Skeletal muscle satellite cell (primary cell): ENCODE data around the gene PHLDB3.

ENCODE experiments used
- H3K27me3 ChIP-seq: 2 replicates; pipeline ENCODE4 v1.7.0; 2013; ENCODE audit warnings: low read length; ENCODE audit not compliant: control insufficient read depth, insufficient read depth
- H3K36me3 ChIP-seq: 2 replicates; pipeline ENCODE4 v1.7.0; 2013; ENCODE audit warnings: mild to moderate bottlenecking, control low read depth, low read length; ENCODE audit not compliant: insufficient read depth
- H3K4me1 ChIP-seq: 2 replicates; pipeline ENCODE4 v1.7.0; 2013; ENCODE audit warnings: low read length; ENCODE audit not compliant: control insufficient read depth, insufficient read depth
- H3K4me2 ChIP-seq: 2 replicates; pipeline ENCODE4 v1.7.0; 2013; ENCODE audit warnings: mild to moderate bottlenecking, low read length
- H3K4me3 ChIP-seq: 2 replicates; pipeline ENCODE4 v1.7.0; 2013; ENCODE audit warnings: low read length
- H3K9ac ChIP-seq: 2 replicates; pipeline ENCODE4 v1.7.0; 2013; ENCODE audit warnings: mild to moderate bottlenecking, low read depth, low read length, moderate library complexity
- H3K9me3 ChIP-seq: replicated peaks from 2 replicates; pipeline ENCODE4 v1.7.0; 2013; ENCODE audit warnings: mild to moderate bottlenecking, control low read depth, low read length

The PHLDB3 gene

GRCh38 chr19:43507880-43508279 is 3.3 kb upstream of the PHLDB3 start:
- Histone ChIP-seq H3K9me3 (no peaks in the 10 kb centered on the region), H3K4me2 (no peak overlapping the region), H3K4me1 (peaks cover 15% of the 10 kb centered on the region), H3K27me3 (no peaks in the 10 kb centered on the region), H3K4me3 (no peak overlapping the region), H3K36me3 (peaks cover 23% of the 10 kb centered on the region), H3K9ac (no peak overlapping the region)

GRCh38 chr19:43506629-43507028 is 2.1 kb upstream of the PHLDB3 start:
- Histone ChIP-seq H3K9me3 (no peaks in the 10 kb centered on the region), H3K36me3 (peaks cover 23% of the 10 kb centered on the region), H3K9ac (no peak overlapping the region), H3K4me2 (no peak overlapping the region), H3K4me1 (peaks cover 15% of the 10 kb centered on the region), H3K27me3 (no peaks in the 10 kb centered on the region), H3K4me3 (no peak overlapping the region)

GRCh38 chr19:43505941-43506340 is 1.4 kb upstream of the PHLDB3 start:
- H3K9me3 ChIP-seq: no peaks in the 10 kb centered on the region
- H3K4me2 ChIP-seq: no peak overlapping the region
- H3K4me3 ChIP-seq: no peak overlapping the region
- H3K36me3 ChIP-seq: peaks cover 23% of the 10 kb centered on the region
- no peaks in the 10 kb centered on the region for H3K27me3 ChIP-seq
- peaks cover 15% of the 10 kb centered on the region for H3K4me1 ChIP-seq
- no peak overlapping the region for H3K9ac ChIP-seq

- Histone ChIP-seq H3K36me3 (peaks cover 18% of the 10 kb centered on the region), H3K9ac (no peak overlapping the region), H3K27me3 (no peaks in the 10 kb centered on the region), H3K4me2 (peak overlapping the region; percentile 99), H3K9me3 (no peaks in the 10 kb centered on the region), H3K4me1 (peaks cover 15% of the 10 kb centered on the region), H3K4me3 (no peak overlapping the region)
Observed at GRCh38 chr19:43505186-43505456, 575 bp upstream of the PHLDB3 start.

GRCh38 chr19:43503501-43504425 is 783 bp downstream of the PHLDB3 start:
- peak overlapping the region; percentile 99 for H3K4me2 ChIP-seq
- H3K4me1 ChIP-seq: peaks cover 15% of the 10 kb centered on the region
- peak overlapping the region; percentile 89 for H3K4me3 ChIP-seq
- H3K9ac ChIP-seq: peak overlapping the region; percentile 82
- H3K9me3 ChIP-seq: no peaks in the 10 kb centered on the region
- H3K36me3 ChIP-seq: peaks cover 10% of the 10 kb centered on the region
- no peaks in the 10 kb centered on the region for H3K27me3 ChIP-seq

- Histone ChIP-seq H3K27me3 (no peaks in the 10 kb centered on the region), H3K4me1 (peaks cover 15% of the 10 kb centered on the region), H3K9me3 (no peaks in the 10 kb centered on the region), H3K36me3 (no peaks in the 10 kb centered on the region), H3K9ac (no peak overlapping the region), H3K4me2 (peak overlapping the region; percentile 99), H3K4me3 (no peak overlapping the region)
Observed at GRCh38 chr19:43502419-43502976, 2.0 kb downstream of the PHLDB3 start.

GRCh38 chr19:43501661-43502418 is 2.7 kb downstream of the PHLDB3 start:
- H3K9ac ChIP-seq: no peak overlapping the region
- no peaks in the 10 kb centered on the region for H3K27me3 ChIP-seq
- no peaks in the 10 kb centered on the region for H3K9me3 ChIP-seq
- H3K4me2 ChIP-seq: no peak overlapping the region
- H3K4me3 ChIP-seq: no peak overlapping the region
- H3K4me1 ChIP-seq: peaks cover 15% of the 10 kb centered on the region
- peaks cover 3% of the 10 kb centered on the region for H3K36me3 ChIP-seq

GRCh38 chr19:43499042-43499441 is 5.5 kb downstream of the PHLDB3 start:
- no peak overlapping the region for H3K4me3 ChIP-seq
- H3K4me1 ChIP-seq: peaks cover 8% of the 10 kb centered on the region
- H3K27me3 ChIP-seq: no peaks in the 10 kb centered on the region
- no peaks in the 10 kb centered on the region for H3K9me3 ChIP-seq
- no peak overlapping the region for H3K4me2 ChIP-seq
- peaks cover 13% of the 10 kb centered on the region for H3K36me3 ChIP-seq
- no peak overlapping the region for H3K9ac ChIP-seq

GRCh38 chr19:43498233-43498842 is 6.2 kb downstream of the PHLDB3 start:
- H3K36me3 ChIP-seq: peaks cover 13% of the 10 kb centered on the region
- no peak overlapping the region for H3K9ac ChIP-seq
- H3K4me2 ChIP-seq: no peak overlapping the region
- H3K4me3 ChIP-seq: no peak overlapping the region
- peaks cover 5% of the 10 kb centered on the region for H3K4me1 ChIP-seq
- H3K9me3 ChIP-seq: no peaks in the 10 kb centered on the region
- H3K27me3 ChIP-seq: no peaks in the 10 kb centered on the region

- Histone ChIP-seq H3K4me2 (no peak overlapping the region), H3K9me3 (no peaks in the 10 kb centered on the region), H3K4me1 (no peaks in the 10 kb centered on the region), H3K27me3 (no peaks in the 10 kb centered on the region), H3K9ac (no peak overlapping the region), H3K36me3 (peaks cover 13% of the 10 kb centered on the region), H3K4me3 (no peak overlapping the region)
Observed at GRCh38 chr19:43496960-43497359, 7.6 kb downstream of the PHLDB3 start.

- Histone ChIP-seq H3K36me3 (peaks cover 13% of the 10 kb centered on the region), H3K4me3 (no peak overlapping the region), H3K4me1 (no peaks in the 10 kb centered on the region), H3K4me2 (no peak overlapping the region), H3K9me3 (no peaks in the 10 kb centered on the region), H3K27me3 (no peaks in the 10 kb centered on the region), H3K9ac (no peak overlapping the region)
Observed at GRCh38 chr19:43495082-43495481, 9.5 kb downstream of the PHLDB3 start.
